Neuronal stem cell (in vitro differentiated cells): ENCODE results near the gene NT5E.

ENCODE experiments used
- DNase-seq: peaks from one replicate; pipeline ENCODE4 v3.0.0-alpha.2; 2013; ENCODE audit warnings: low spot score
- H2AFZ ChIP-seq: one replicate; pipeline ENCODE4 v1.6.1; 2013; ENCODE audit warnings: mild to moderate bottlenecking, low read length, inconsistent platforms
- H2AK5ac ChIP-seq: 2 replicates; pipeline ENCODE4 v1.6.1; 2013; ENCODE audit warnings: low read depth, mild to moderate bottlenecking, inconsistent platforms, low read length, moderate library complexity, mixed read lengths
- H2BK120ac ChIP-seq: 2 replicates; pipeline ENCODE4 v1.6.1; 2013; ENCODE audit warnings: low read depth, mild to moderate bottlenecking, inconsistent platforms, low read length, moderate library complexity, mixed read lengths
- H2BK12ac ChIP-seq: one replicate; pipeline ENCODE4 v1.6.1; 2013; ENCODE audit warnings: low read length, inconsistent platforms
- H2BK15ac ChIP-seq: 2 replicates; pipeline ENCODE4 v1.6.1; 2013; ENCODE audit warnings: mild to moderate bottlenecking, low read length, inconsistent platforms, mixed read lengths
- H2BK5ac ChIP-seq: one replicate; pipeline ENCODE4 v1.6.1; 2013; ENCODE audit warnings: inconsistent platforms, mild to moderate bottlenecking, low read length, moderate library complexity
- H3K14ac ChIP-seq: one replicate; pipeline ENCODE4 v1.6.1; 2013; ENCODE audit warnings: low read length, inconsistent platforms
- H3K18ac ChIP-seq: 2 replicates; pipeline ENCODE4 v1.6.1; 2013; ENCODE audit warnings: low read length, inconsistent platforms
- H3K23ac ChIP-seq: 2 replicates; pipeline ENCODE4 v1.6.1; 2013; ENCODE audit warnings: low read depth, mild to moderate bottlenecking, mixed read lengths, low read length, inconsistent platforms; ENCODE audit not compliant: poor library complexity
- H3K27ac ChIP-seq: replicated peaks from 3 replicates; pipeline ENCODE4 v1.5.1; 2013; ENCODE audit warnings: low read length, inconsistent platforms
- H3K27me3 ChIP-seq, 3 experiments: 2 replicates each; pipeline ENCODE4 v1.6.1; 2013; ENCODE audit warnings: low read length in 3 of 3, mild to moderate bottlenecking in 2 of 3, inconsistent platforms in 1 of 3, low read depth in 1 of 3, mixed read lengths in 1 of 3, moderate library complexity in 1 of 3; ENCODE audit not compliant: control insufficient read depth in 3 of 3, insufficient read depth in 3 of 3
- H3K36me3 ChIP-seq, 2 donors: replicated peaks in 1 of 2; 2 replicates each; pipeline ENCODE4 v1.6.1; 2013; ENCODE audit warnings: low read length in 2 of 2; ENCODE audit not compliant: control insufficient read depth in 2 of 2, insufficient read depth in 2 of 2
- H3K4ac ChIP-seq: 2 replicates; pipeline ENCODE4 v1.6.1; 2013; ENCODE audit warnings: inconsistent platforms, mild to moderate bottlenecking, low read length, moderate library complexity
- H3K4me1 ChIP-seq, 2 donors: 1 replicate in 1 of 2; 2 replicates in 1 of 2; pipeline ENCODE4 v1.6.1; 2013; ENCODE audit warnings: low read length in 2 of 2, low read depth in 1 of 2; ENCODE audit not compliant: control insufficient read depth in 2 of 2, insufficient read depth in 1 of 2
- H3K4me2 ChIP-seq: one replicate; pipeline ENCODE4 v1.6.1; 2013; ENCODE audit warnings: mild to moderate bottlenecking, low read length, inconsistent platforms; ENCODE audit not compliant: insufficient read depth, poor library complexity, severe bottlenecking
- H3K4me3 ChIP-seq, 2 donors: 2 replicates each; pipeline ENCODE4 v1.5.1; 2013; ENCODE audit warnings: low read length in 2 of 2, mild to moderate bottlenecking in 2 of 2, inconsistent platforms in 1 of 2, moderate library complexity in 1 of 2
- H3K79me1 ChIP-seq: one replicate; pipeline ENCODE4 v1.6.1; 2013; ENCODE audit warnings: low read depth, mild to moderate bottlenecking, inconsistent platforms, low read length, moderate library complexity
- H3K9ac ChIP-seq: one replicate; pipeline ENCODE4 v1.6.1; 2013; ENCODE audit warnings: mild to moderate bottlenecking, low read depth, low read length, inconsistent platforms; ENCODE audit not compliant: poor library complexity
- H3K9me3 ChIP-seq, 2 donors: replicated peaks in 1 of 2; 2 replicates each; pipeline versions ENCODE3 to v1.6.1; 2013; ENCODE audit warnings: low read length in 2 of 2, mild to moderate bottlenecking in 2 of 2, inconsistent platforms in 1 of 2, low read depth in 1 of 2, mixed read lengths in 1 of 2, moderate library complexity in 1 of 2; ENCODE audit not compliant: control insufficient read depth in 2 of 2, insufficient read depth in 1 of 2
- H4K8ac ChIP-seq: one replicate; pipeline ENCODE4 v1.6.1; 2013; ENCODE audit warnings: low read depth, mild to moderate bottlenecking, inconsistent platforms, low read length, moderate library complexity
- H4K91ac ChIP-seq: one replicate; pipeline ENCODE4 v1.6.1; 2013; ENCODE audit warnings: low read length, low read depth, mild to moderate bottlenecking, inconsistent platforms; ENCODE audit not compliant: poor library complexity
- WGBS, 2 donors: extraction: QIAGEN DNeasy Blood & Tissue Kit; methylation state at CpG; one replicate each; pipeline ENCODE4 v1.1.7; 2013; ENCODE audit warnings: missing lambda C conversion rate in 2 of 2, mixed read lengths in 1 of 2; ENCODE audit not compliant: insufficient read length in 2 of 2, insufficient replicate concordance in 1 of 2; ENCODE audit errors: extremely low coverage in 2 of 2; 5-methylcytosine and 5-hydroxymethylcytosine counted together

NT5E gene

GRCh38 chr6:85453490-85453889 is 3.6 kb downstream of the NT5E start:
- peaks cover 10 to 57% (median 44%) of the 10 kb centered on the region in 3 experiments for H3K27me3 ChIP-seq

GRCh38 chr6:85455471-85456026 is 5.7 kb downstream of the NT5E start:
- Histone ChIP-seq H4K8ac (no peak overlapping the region), H2BK15ac (no peak overlapping the region), H3K27ac (no peak overlapping the region), H2AK5ac (no peak overlapping the region), H4K91ac (no peak overlapping the region), H3K9ac (no peak overlapping the region), H3K79me1 (no peaks in the 10 kb centered on the region), H3K4me3 (no peak overlapping the region), H2BK120ac (no peak overlapping the region), H3K27me3 (peaks cover 2 to 36% (median 24%) of the 10 kb centered on the region in 3 experiments), H2AFZ (no peak overlapping the region), H3K9me3 (no peaks in the 10 kb centered on the region), H3K14ac (no peak overlapping the region), H3K23ac (no peak overlapping the region), H3K4me2 (no peak overlapping the region), H2BK12ac (no peak overlapping the region), H3K4ac (no peak overlapping the region), H3K36me3 (no peaks in the 10 kb centered on the region), H3K4me1 (no peaks in the 10 kb centered on the region), H2BK5ac (no peak overlapping the region), H3K18ac (no peak overlapping the region)
- no CpG with 5 or more reads among the region's 3 CpGs for WGBS, 2 donors
- DNase-seq, result no peak

More at GRCh38 chr6:85453490-85453889, 3.6 kb downstream of the NT5E start:
- Histone ChIP-seq H3K79me1 (no peaks in the 10 kb centered on the region), H3K4me3 (no peak overlapping the region), H3K4me2 (no peak overlapping the region), H3K14ac (no peak overlapping the region), H3K36me3 (no peaks in the 10 kb centered on the region), H2AFZ (no peak overlapping the region), H3K18ac (no peak overlapping the region), H4K8ac (no peak overlapping the region), H2BK12ac (no peak overlapping the region), H3K9me3 (peaks cover 0 to 2% of the 10 kb centered on the region in 2 donors), H2BK15ac (no peak overlapping the region), H3K23ac (no peak overlapping the region), H3K4ac (no peak overlapping the region), H2BK5ac (no peak overlapping the region), H2BK120ac (no peak overlapping the region), H3K27ac (no peak overlapping the region), H2AK5ac (no peak overlapping the region), H3K9ac (no peak overlapping the region), H4K91ac (no peak overlapping the region), H3K4me1 (peaks cover 0 to 3% of the 10 kb centered on the region in 2 donors)
- no peak for DNase-seq
- WGBS, 2 donors, result no CpG with 5 or more reads among the region's 2 CpGs

- Histone ChIP-seq H3K4me3 (no peak overlapping the region), H3K9ac (no peak overlapping the region), H3K27me3 (peaks cover 0 to 24% (median 14%) of the 10 kb centered on the region in 3 experiments), H3K4me1 (no peaks in the 10 kb centered on the region), H3K79me1 (no peaks in the 10 kb centered on the region), H2AK5ac (no peak overlapping the region), H2BK5ac (no peak overlapping the region), H2BK15ac (no peak overlapping the region), H3K9me3 (no peaks in the 10 kb centered on the region), H2BK12ac (no peak overlapping the region), H3K18ac (no peak overlapping the region), H3K4me2 (no peak overlapping the region), H3K27ac (no peak overlapping the region), H2AFZ (no peak overlapping the region), H3K14ac (no peak overlapping the region), H2BK120ac (no peak overlapping the region), H4K91ac (no peak overlapping the region), H4K8ac (no peak overlapping the region), H3K36me3 (no peaks in the 10 kb centered on the region), H3K23ac (no peak overlapping the region), H3K4ac (no peak overlapping the region)
- WGBS, 2 donors, result no CpG with 5 or more reads among the region's 4 CpGs
- no peak for DNase-seq
Measured at GRCh38 chr6:85456782-85457181, 6.9 kb downstream of the NT5E start.

GRCh38 chr6:85458184-85458583 is 8.3 kb downstream of the NT5E start:
- H3K14ac ChIP-seq, result no peak overlapping the region
- no peak overlapping the region for H3K23ac ChIP-seq
- no peak overlapping the region for H2BK12ac ChIP-seq
- H3K36me3 ChIP-seq, result no peaks in the 10 kb centered on the region
- no peaks in the 10 kb centered on the region for H3K4me1 ChIP-seq
- H3K27me3 ChIP-seq, result peaks cover 0 to 10% (median 3%) of the 10 kb centered on the region in 3 experiments
- no peak overlapping the region for H3K4ac ChIP-seq
- H4K8ac ChIP-seq, result no peak overlapping the region
- no peak for DNase-seq
- H2BK120ac ChIP-seq, result no peak overlapping the region
- no peak overlapping the region for H2BK15ac ChIP-seq
- WGBS, 2 donors, result no CpG with 5 or more reads among the region's 2 CpGs
- no peaks in the 10 kb centered on the region for H3K9me3 ChIP-seq
- H3K79me1 ChIP-seq, result no peaks in the 10 kb centered on the region
- no peak overlapping the region for H3K27ac ChIP-seq
- no peak overlapping the region for H2BK5ac ChIP-seq
- no peak overlapping the region for H3K4me2 ChIP-seq
- no peak overlapping the region for H3K18ac ChIP-seq
- no peak overlapping the region for H2AFZ ChIP-seq
- H3K9ac ChIP-seq, result no peak overlapping the region
- H2AK5ac ChIP-seq, result no peak overlapping the region
- H4K91ac ChIP-seq, result no peak overlapping the region
- no peak overlapping the region for H3K4me3 ChIP-seq
